Smooth muscle cell (in vitro differentiated cells): ENCODE measurements around the gene UBE4A. TPM values are rescaled to one million over a fixed set of nuclear protein-coding genes. Genes with fewer than 3 reads are reported as not detected.
A peak's percentile ranks its signal among the peaks of the same experiment; 100 is the strongest.
"Not testable (repeated sequence)": the region's sequence is repeated elsewhere in the genome, so short reads cannot be mapped to it uniquely, and the experiment has no call there.

ENCODE experiments used
- DNase-seq: peaks from one replicate; lab custom pipeline; 2025; ENCODE audit not compliant: unreplicated experiment; lab: John Stamatoyannopoulos, UW
- H2AFZ ChIP-seq: fragments of 200-600 bp; sonication (generic); 2 replicates; pipeline ENCODE4 v1.6.0; 2016; ENCODE audit warnings: antibody characterized with exemption, low read depth, mild to moderate bottlenecking
- H3F3A ChIP-seq: fragments of 200-600 bp; sonication (generic); 2 replicates; pipeline ENCODE4 v1.6.0; 2017; ENCODE audit warnings: antibody characterized with exemption, low read depth
- H3K27ac ChIP-seq: fragments of 200-600 bp; sonication (generic); 2 replicates; pipeline ENCODE4 v1.5.1; 2016; ENCODE audit warnings: low read depth, mild to moderate bottlenecking
- H3K27me3 ChIP-seq: fragments of 200-600 bp; sonication (generic); 2 replicates; pipeline ENCODE4 v1.6.1; 2016; ENCODE audit warnings: low read depth, mild to moderate bottlenecking
- H3K36me3 ChIP-seq: fragments of 200-600 bp; sonication (generic); 2 replicates; pipeline ENCODE4 v1.5.1; 2016; ENCODE audit warnings: low read depth
- H3K4me1 ChIP-seq: fragments of 200-600 bp; sonication (generic); 2 replicates; pipeline ENCODE4 v1.5.1; 2016; ENCODE audit warnings: low read depth
- H3K4me2 ChIP-seq: fragments of 200-600 bp; sonication (generic); 2 replicates; pipeline ENCODE4 v1.6.0; 2016; ENCODE audit warnings: mild to moderate bottlenecking
- H3K4me3 ChIP-seq: fragments of 200-600 bp; sonication (generic); 2 replicates; pipeline ENCODE4 v1.5.1; 2016; ENCODE audit warnings: mild to moderate bottlenecking
- H3K79me2 ChIP-seq: fragments of 200-600 bp; sonication (generic); 2 replicates; pipeline ENCODE4 v1.6.0; 2016; ENCODE audit warnings: low read depth, mild to moderate bottlenecking
- H3K9ac ChIP-seq: fragments of 200-600 bp; sonication (generic); 2 replicates; pipeline ENCODE4 v1.6.0; 2016; ENCODE audit warnings: low read depth
- H3K9me3 ChIP-seq: fragments of 200-600 bp; sonication (generic); replicated peaks from 2 replicates; pipeline ENCODE4 v1.5.1; 2016; ENCODE audit warnings: low read depth
- H4K20me1 ChIP-seq: fragments of 200-600 bp; sonication (generic); 2 replicates; pipeline ENCODE4 v1.6.0; 2016; ENCODE audit warnings: low read depth
- WGBS: methylation state at CpG from one replicate; pipeline ENCODE4 v1.1.7; 2016; ENCODE audit warnings: low lambda C conversion rate; 5-methylcytosine and 5-hydroxymethylcytosine counted together
- polyA plus RNA-seq: library from polyadenylated mRNA; unstranded; fragments of >200 nt; fragmentation: Nextera tagmentation; extraction: Ambion mirVana; gene quantifications from 2 replicates; pipeline ENCODE4 v1.2.1, GENCODE V29; 2016
- total RNA-seq: library from RNA; depleted of rRNA; stranded (reverse); fragments of >200 nt; gene quantifications from 2 replicates; pipeline ENCODE4 v1.2.3, GENCODE V29; 2014
- TF ChIP-seq, protein P1 (sequence below): fragments of 200-600 bp; sonication (generic); IDR thresholded peaks from 2 replicates; pipeline ENCODE4 v1.5.1; 2017; ENCODE audit warnings: borderline replicate concordance, mild to moderate bottlenecking, antibody characterized with exemption; ENCODE audit not compliant: insufficient read depth, poor library complexity, severe bottlenecking

UBE4A gene
- total and polyA plus RNA-seq, 2 experiments from 2014 or later = 17.3 to 52.4 TPM

DNA sequence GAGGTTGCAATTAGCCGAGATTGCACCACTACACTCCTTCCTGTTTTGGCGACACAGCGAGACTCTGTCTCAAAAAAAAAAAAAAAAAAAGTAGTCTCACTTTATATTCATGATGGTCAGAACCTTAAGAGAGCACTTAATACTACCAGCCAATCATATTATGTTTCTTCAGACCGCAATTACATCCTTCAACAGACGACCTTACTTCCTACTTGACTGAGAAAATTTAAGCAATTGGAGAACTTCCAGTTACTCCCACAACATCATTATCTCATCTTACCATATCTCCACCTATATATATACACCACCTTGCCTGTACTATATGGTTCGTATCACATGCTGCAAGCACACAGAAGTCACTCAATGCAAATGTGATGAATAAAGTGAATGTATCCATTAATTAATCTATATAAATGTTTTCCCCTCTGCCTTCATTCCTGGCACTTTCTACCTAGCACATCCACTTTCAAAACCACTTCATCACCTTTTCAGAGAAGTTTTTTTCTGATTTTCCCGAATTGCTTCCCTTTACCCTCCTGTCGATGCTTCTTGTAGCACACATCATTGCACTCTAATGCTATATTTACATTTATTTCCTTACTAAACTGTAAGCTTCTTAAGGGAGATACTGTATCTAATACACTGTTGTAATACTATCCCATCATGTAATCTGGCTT, 55.8 kb downstream of the UBE4A start:
- Histone ChIP-seq H2AFZ (no peak overlapping the region), H3K4me2 (peak overlapping the region; percentile 9), H3K4me3 (no peak overlapping the region), H3K9me3 (no peaks in the 10 kb centered on the region), H3K36me3 (no peaks in the 10 kb centered on the region), H4K20me1 (peaks cover 14% of the 10 kb centered on the region), H3F3A (peaks cover 17% of the 10 kb centered on the region), H3K27ac (peak overlapping the region; percentile 50), H3K27me3 (no peaks in the 10 kb centered on the region), H3K9ac (no peak overlapping the region), H3K4me1 (no peaks in the 10 kb centered on the region), H3K79me2 (no peaks in the 10 kb centered on the region)
- TF ChIP-seq, protein P1, sequence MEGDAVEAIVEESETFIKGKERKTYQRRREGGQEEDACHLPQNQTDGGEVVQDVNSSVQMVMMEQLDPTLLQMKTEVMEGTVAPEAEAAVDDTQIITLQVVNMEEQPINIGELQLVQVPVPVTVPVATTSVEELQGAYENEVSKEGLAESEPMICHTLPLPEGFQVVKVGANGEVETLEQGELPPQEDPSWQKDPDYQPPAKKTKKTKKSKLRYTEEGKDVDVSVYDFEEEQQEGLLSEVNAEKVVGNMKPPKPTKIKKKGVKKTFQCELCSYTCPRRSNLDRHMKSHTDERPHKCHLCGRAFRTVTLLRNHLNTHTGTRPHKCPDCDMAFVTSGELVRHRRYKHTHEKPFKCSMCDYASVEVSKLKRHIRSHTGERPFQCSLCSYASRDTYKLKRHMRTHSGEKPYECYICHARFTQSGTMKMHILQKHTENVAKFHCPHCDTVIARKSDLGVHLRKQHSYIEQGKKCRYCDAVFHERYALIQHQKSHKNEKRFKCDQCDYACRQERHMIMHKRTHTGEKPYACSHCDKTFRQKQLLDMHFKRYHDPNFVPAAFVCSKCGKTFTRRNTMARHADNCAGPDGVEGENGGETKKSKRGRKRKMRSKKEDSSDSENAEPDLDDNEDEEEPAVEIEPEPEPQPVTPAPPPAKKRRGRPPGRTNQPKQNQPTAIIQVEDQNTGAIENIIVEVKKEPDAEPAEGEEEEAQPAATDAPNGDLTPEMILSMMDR = no peak
- WGBS = 73% methylated on average over 8 of the region's 8 CpGs
- no peak for DNase-seq

DNA sequence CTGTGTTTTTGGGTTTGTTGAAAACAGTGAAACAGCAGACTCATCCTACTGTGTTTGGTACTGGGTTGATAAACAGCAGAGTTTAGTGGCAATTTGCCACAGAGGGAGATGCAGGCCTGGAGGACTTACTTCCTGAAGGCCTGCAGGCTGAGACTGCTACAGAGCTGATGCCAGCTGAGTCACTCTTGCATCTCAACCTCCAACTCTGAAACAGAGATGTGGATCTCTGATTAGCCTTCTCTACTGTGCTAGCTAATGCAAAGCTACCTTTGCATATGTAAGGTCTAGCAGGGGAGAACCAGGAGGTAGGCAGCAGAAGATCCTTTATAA, 56.3 kb downstream of the UBE4A start:
- Histone ChIP-seq H3K27me3 (no peaks in the 10 kb centered on the region), H3K79me2 (no peaks in the 10 kb centered on the region), H3K9ac (no peak overlapping the region), H3K9me3 (no peaks in the 10 kb centered on the region), H3K27ac (peak overlapping the region; percentile 50), H3K4me1 (no peaks in the 10 kb centered on the region), H3K36me3 (no peaks in the 10 kb centered on the region), H3F3A (peaks cover 17% of the 10 kb centered on the region), H4K20me1 (peaks cover 9% of the 10 kb centered on the region), H2AFZ (no peak overlapping the region), H3K4me3 (no peak overlapping the region), H3K4me2 (peak overlapping the region; percentile 9)
- no peak for DNase-seq
- TF ChIP-seq, protein P1 = no peak

- H2AFZ ChIP-seq, H3K27ac ChIP-seq, H3K4me3 ChIP-seq, H3K4me2 ChIP-seq, H3K4me1 ChIP-seq, H3K79me2 ChIP-seq, H3K9ac ChIP-seq, H3K27me3 ChIP-seq, H4K20me1 ChIP-seq, H3K9me3 ChIP-seq, DNase-seq, H3K36me3 ChIP-seq: not testable (repeated sequence)
- H3F3A ChIP-seq = peaks cover 17% of the 10 kb centered on the region
These were observed 57.5 kb downstream of the UBE4A start for GRCh38 chr11:118416900-118417299.

GRCh38 chr11:118417801-118418200, 58.4 kb downstream of the UBE4A start:
- Histone ChIP-seq H3F3A (peaks cover 17% of the 10 kb centered on the region), H2AFZ (no peak overlapping the region), H3K27ac (no peak overlapping the region), H3K4me1 (no peaks in the 10 kb centered on the region), H3K4me3 (no peak overlapping the region), H4K20me1 (peaks cover 7% of the 10 kb centered on the region), H3K36me3 (no peaks in the 10 kb centered on the region), H3K27me3 (no peaks in the 10 kb centered on the region), H3K4me2 (no peak overlapping the region), H3K9me3 (no peaks in the 10 kb centered on the region), H3K9ac (no peak overlapping the region), H3K79me2 (no peaks in the 10 kb centered on the region)
- TF ChIP-seq, protein P1 = no peak
- DNase-seq = no peak
- 50% methylated on average over 4 of the region's 4 CpGs for WGBS
